ENCODE data around the gene CRYBG1. TPM values are rescaled to one million over a fixed set of nuclear protein-coding genes. Genes with fewer than 3 reads are reported as not detected.

The CRYBG1 gene
- polyA plus RNA-seq, 1 experiment = 0.75 TPM

- no peaks in the 10 kb centered on the region for H3K27me3 ChIP-seq (ENCODE audit: control insufficient read depth, insufficient read depth, low read length)
- ChIA-PET CTCF (interaction anchor here (0.6 kb wide), 2 partner anchors 26 to 249 kb away, joined by 3 read pairs; no protein-coding TSS in a partner anchor), POLR2A (no interaction called here)
- no peak overlapping the region for H3K4me3 ChIP-seq (ENCODE audit: low read depth, low read length)
- no peak for DNase-seq (ENCODE audit: low read depth)
- TF ChIP-seq CTCF (IDR thresholded peaks at IDR 0.05; ENCODE audit: insufficient read depth, low read depth, low read length) = no peak
- no peaks in the 10 kb centered on the region for H3K36me3 ChIP-seq (ENCODE audit: control insufficient read depth, insufficient read depth, low read length)
These were observed 179.4 kb downstream of the CRYBG1 start for GRCh38 chr6:106539936-106540335.

GRCh38 chr6:106540432-106540831 is 179.9 kb downstream of the CRYBG1 start:
- DNase-seq (ENCODE audit: low read depth) = no peak
- Histone ChIP-seq H3K4me3 (ENCODE audit: low read depth, low read length) (no peak overlapping the region), H3K27me3 (ENCODE audit: control insufficient read depth, insufficient read depth, low read length) (no peaks in the 10 kb centered on the region), H3K36me3 (ENCODE audit: control insufficient read depth, insufficient read depth, low read length) (no peaks in the 10 kb centered on the region)
- no peak for TF ChIP-seq CTCF (IDR thresholded peaks at IDR 0.05; ENCODE audit: insufficient read depth, low read depth, low read length)
- CTCF ChIA-PET = interaction anchor here (0.7 kb wide), 1 partner anchor 987 kb away, joined by 3 read pairs; no protein-coding TSS in a partner anchor
- POLR2A ChIA-PET = no interaction called here

- no peak for DNase-seq (ENCODE audit: low read depth)
- Histone ChIP-seq H3K27me3 (ENCODE audit: control insufficient read depth, insufficient read depth, low read length) (no peaks in the 10 kb centered on the region), H3K36me3 (ENCODE audit: control insufficient read depth, insufficient read depth, low read length) (no peaks in the 10 kb centered on the region), H3K4me3 (ENCODE audit: low read depth, low read length) (no peak overlapping the region)
- ChIA-PET CTCF (interaction anchor here (0.7 to 0.8 kb wide), 2 partner anchors 26 to 988 kb away, joined by 3 to 4 read pairs; no protein-coding TSS in a partner anchor), POLR2A (no interaction called here)
- no peak for TF ChIP-seq CTCF (IDR thresholded peaks at IDR 0.05; ENCODE audit: insufficient read depth, low read depth, low read length)
These were observed 180.4 kb downstream of the CRYBG1 start for GRCh38 chr6:106540907-106541306.

GRCh38 chr6:106546261-106546690 is 185.8 kb downstream of the CRYBG1 start:
- H3K27me3 ChIP-seq (ENCODE audit: control insufficient read depth, insufficient read depth, low read length) = no peaks in the 10 kb centered on the region
- no peak for DNase-seq (ENCODE audit: low read depth)
- TF ChIP-seq CTCF (IDR thresholded peaks at IDR 0.05; ENCODE audit: insufficient read depth, low read depth, low read length) = no peak
- no peak overlapping the region for H3K4me3 ChIP-seq (ENCODE audit: low read depth, low read length)
- no peaks in the 10 kb centered on the region for H3K36me3 ChIP-seq (ENCODE audit: control insufficient read depth, insufficient read depth, low read length)
- POLR2A ChIA-PET = no interaction called here
- CTCF ChIA-PET = interaction anchor here (1.3 to 2.0 kb wide), 3 partner anchors 9 to 20 kb away, joined by 3 to 4 read pairs (median 3); no protein-coding TSS in a partner anchor

GRCh38 chr6:106546691-106547414 is 186.3 kb downstream of the CRYBG1 start:
- Histone ChIP-seq H3K27me3 (ENCODE audit: control insufficient read depth, insufficient read depth, low read length) (no peaks in the 10 kb centered on the region), H3K36me3 (ENCODE audit: control insufficient read depth, insufficient read depth, low read length) (no peaks in the 10 kb centered on the region), H3K4me3 (ENCODE audit: low read depth, low read length) (no peak overlapping the region)
- CTCF ChIA-PET = interaction anchor here (1.3 to 2.0 kb wide), 3 partner anchors 9 to 19 kb away, joined by 3 to 4 read pairs (median 3); no protein-coding TSS in a partner anchor
- TF ChIP-seq CTCF (IDR thresholded peaks at IDR 0.05; ENCODE audit: insufficient read depth, low read depth, low read length) = no peak
- no peak for DNase-seq (ENCODE audit: low read depth)
- POLR2A ChIA-PET = no interaction called here

Data from BJ (cell line).